GM19468 (cell line): ENCODE data around the gene TRIM28.
"Not testable (repeated sequence)": the region's sequence is repeated elsewhere in the genome, so short reads cannot be mapped to it uniquely, and the experiment has no call there.

ENCODE experiments used
- ATAC-seq: cut with Tn5 transposase; IDR thresholded peaks from one replicate; pipeline ENCODE4 v1.9.1; 2021; ENCODE audit warnings: mild to moderate bottlenecking, moderate library complexity, moderate number of reproducible peaks; ENCODE audit not compliant: unreplicated experiment; ENCODE audit errors: extremely low read depth

TRIM28 gene

GRCh38 chr19:58543826-58544590 is at the start of gene TRIM28:
Gene TRIM28 (plus strand): TSS chr19:58544064. CDS start chr19:58544758, 694 bp downstream.
- peak; percentile 78 for ATAC-seq

- no peak for ATAC-seq
Measured at GRCh38 chr19:58497634-58498170, 46.2 kb upstream of the TRIM28 start.

- ATAC-seq: no peak
Measured at GRCh38 chr19:58498316-58499020, 45.4 kb upstream of the TRIM28 start.

- peak; percentile 76 for ATAC-seq
Measured at GRCh38 chr19:58499021-58499927, 44.6 kb upstream of the TRIM28 start.

- ATAC-seq: no peak
Measured at GRCh38 chr19:58500242-58500641, 43.6 kb upstream of the TRIM28 start.

- ATAC-seq: not testable (repeated sequence)
Measured at GRCh38 chr19:58507602-58508223, 36.2 kb upstream of the TRIM28 start.

GRCh38 chr19:58509731-58510083 is 34.2 kb upstream of the TRIM28 start:
- ATAC-seq: no peak

- ATAC-seq: no peak
Measured at GRCh38 chr19:58510084-58510862, 33.6 kb upstream of the TRIM28 start.

GRCh38 chr19:58511353-58512208 is 32.3 kb upstream of the TRIM28 start, which contains the start of gene SLC27A5:
Gene SLC27A5 (minus strand): TSS chr19:58511992. CDS start chr19:58511955, 37 bp downstream.
- ATAC-seq: no peak

- ATAC-seq: no peak
Measured at GRCh38 chr19:58513213-58513693, 30.6 kb upstream of the TRIM28 start.

- ATAC-seq: peak; percentile 77
Measured at GRCh38 chr19:58513694-58514563, 29.9 kb upstream of the TRIM28 start.

- ATAC-seq: no peak
Measured at GRCh38 chr19:58514564-58515022, 29.3 kb upstream of the TRIM28 start.

GRCh38 chr19:58515259-58515658 is 28.6 kb upstream of the TRIM28 start:
- ATAC-seq: no peak

- ATAC-seq: no peak
Measured at GRCh38 chr19:58516246-58516836, 27.5 kb upstream of the TRIM28 start.

- ATAC-seq: no peak
Measured at GRCh38 chr19:58516964-58517833, 26.7 kb upstream of the TRIM28 start.
